NCI-H510A (cell line): Measurements from ENCODE around the gene LOXL1.
A peak's percentile ranks its signal among the peaks of the same experiment; 100 is the strongest.

ENCODE experiments used
- DNase-seq: peaks from one replicate; lab custom pipeline; 2025; lab: John Stamatoyannopoulos, UW

LOXL1 gene

DNA sequence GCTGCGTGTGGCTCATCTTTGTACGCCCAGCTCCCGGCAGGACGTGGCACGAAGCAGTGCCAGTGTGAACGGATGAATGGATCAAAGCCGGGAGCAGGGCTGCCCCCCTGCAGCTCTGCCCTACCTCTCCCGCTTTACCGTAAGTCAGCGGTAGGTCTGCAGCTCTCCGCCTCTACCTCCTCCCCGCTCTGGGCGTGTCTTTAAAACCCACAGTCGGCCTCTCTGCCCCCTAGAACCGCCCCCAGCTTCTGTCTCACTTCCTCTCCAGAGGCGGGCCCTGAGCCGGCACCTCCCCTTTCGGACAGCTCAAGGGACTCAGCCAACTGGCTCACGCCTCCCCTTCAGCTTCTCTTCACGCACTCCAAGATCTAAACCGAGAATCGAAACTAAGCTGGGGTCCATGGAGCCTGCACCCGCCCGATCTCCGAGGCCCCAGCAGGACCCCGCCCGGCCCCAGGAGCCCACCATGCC lies 68.2 kb downstream of the LOXL1 start, which contains the start of gene PML:
Gene PML, plus strand, starts transcription at position 304 of the 471 bp plus-strand sequence. Its CDS starts 97 bp downstream, at position 401.
- peak; percentile 89 for DNase-seq

DNA sequence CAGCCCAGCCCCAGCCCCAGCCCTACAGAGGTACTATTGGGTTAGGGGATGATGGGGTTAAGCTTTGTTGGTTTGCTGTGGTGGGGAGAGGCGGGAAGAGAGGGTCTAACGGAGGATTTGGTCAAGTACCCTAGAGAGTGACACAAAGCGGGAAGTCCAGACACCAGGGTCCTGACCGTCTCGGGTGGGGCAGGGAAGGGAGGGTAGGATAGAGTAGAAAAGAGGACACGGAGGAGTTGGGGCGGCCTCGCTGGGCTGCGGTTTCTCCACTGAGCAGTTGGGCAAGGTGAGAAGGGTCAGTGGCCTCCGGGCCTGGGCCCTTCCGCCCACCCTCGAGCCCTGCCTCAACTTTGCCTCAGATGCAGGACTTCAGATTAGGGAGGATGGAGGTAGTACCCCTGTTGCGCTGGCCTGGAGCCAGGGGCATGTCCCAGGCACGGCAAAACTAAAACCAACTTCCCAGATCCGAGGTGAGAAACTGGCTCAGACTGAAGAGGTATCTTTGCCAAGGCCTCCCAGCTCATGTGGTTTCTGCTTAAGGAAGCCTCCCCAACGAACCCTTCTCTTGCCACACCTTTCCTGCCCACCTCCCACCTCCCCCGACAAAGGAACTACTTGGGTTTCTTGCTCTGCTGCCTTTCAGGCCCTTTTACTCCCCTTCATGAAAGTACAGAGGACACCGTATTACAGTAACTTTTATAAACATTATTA lies 68.8 kb downstream of the LOXL1 start:
- no peak for DNase-seq

DNA sequence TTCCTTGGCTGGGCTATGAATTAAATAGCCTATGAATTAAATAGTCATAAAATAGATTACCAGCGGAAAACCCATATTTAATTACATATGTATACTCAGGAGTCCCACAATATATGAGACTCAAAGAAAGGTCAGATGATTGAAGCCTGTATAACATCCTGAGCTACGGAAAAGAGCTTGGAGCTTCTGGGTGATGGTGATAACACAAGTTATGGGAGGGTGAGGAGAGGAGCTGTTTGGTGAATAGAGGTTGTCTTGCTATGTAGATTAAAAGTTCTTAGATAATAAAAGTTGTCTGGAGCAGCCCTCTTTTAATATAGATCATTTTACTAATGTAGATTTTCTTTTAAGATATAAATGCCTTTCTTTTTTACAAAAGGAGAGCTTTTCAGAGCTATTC lies 70.0 kb downstream of the LOXL1 start:
- DNase-seq, result no peak

DNA sequence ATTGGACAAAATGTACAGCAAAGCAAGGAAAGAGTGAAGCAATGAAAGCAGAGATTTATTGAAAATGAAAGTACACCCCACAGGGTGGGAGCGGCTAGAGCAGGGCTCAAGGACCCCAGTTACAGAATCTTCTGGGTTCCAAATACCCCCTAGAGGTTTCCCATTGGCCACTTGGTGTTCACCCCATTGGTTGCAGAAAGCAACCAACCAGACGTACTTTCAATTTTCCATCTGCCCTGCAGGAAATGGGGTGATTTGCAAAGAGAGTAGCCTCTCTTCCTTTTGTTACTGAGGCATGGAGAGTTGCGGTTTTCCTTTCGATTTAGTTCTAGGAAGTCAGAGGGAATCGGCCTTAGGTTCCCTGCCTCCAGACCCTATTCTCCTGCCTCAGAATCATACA lies 70.7 kb downstream of the LOXL1 start:
- DNase-seq, result no peak

DNA sequence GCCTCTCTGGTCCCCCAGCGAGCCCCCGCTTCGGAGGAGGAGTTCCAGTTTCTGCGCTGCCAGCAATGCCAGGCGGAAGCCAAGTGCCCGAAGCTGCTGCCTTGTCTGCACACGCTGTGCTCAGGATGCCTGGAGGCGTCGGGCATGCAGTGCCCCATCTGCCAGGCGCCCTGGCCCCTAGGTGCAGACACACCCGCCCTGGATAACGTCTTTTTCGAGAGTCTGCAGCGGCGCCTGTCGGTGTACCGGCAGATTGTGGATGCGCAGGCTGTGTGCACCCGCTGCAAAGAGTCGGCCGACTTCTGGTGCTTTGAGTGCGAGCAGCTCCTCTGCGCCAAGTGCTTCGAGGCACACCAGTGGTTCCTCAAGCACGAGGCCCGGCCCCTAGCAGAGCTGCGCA lies 71.7 kb downstream of the LOXL1 start:
- DNase-seq, result no peak
